ENCODE data around the gene C18orf63. TPM values are rescaled to one million over a fixed set of nuclear protein-coding genes. Genes with fewer than 3 reads are reported as not detected.
A peak's percentile ranks its signal among the peaks of the same experiment; 100 is the strongest.

Gene C18orf63
- total RNA-seq, 1 experiment from 2014 or later, result not detected

DNA sequence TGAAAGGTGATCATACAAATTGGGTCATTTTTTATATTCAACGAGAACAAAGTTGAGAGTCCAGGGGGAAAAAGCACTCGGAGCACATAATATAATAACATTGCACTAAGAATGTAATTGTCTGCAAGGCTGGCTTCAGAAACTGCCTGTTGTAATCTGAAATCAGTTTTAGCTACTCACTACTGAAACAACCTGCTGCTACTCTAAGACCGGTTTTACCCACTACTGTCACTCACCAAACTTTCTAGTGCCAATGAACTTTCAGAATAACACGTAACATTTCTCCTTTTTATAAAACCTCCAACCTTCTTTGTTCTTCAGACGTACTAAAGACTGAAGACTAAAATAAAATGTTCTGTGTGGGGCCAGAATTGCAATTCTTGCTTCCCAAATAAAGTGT lies 12.3 kb upstream of the C18orf63 start:
- ATAC-seq (no peak), DNase-seq (no peak)
- Histone ChIP-seq H3K27ac (ENCODE audit: low read length) (no peak overlapping the region), H3K4me3 (ENCODE audit: low read length) (no peak overlapping the region), H3K9ac (ENCODE audit: low read length) (no peak overlapping the region), H3K9me3 (ENCODE audit: low read length) (no peaks in the 10 kb centered on the region), H2AFZ (ENCODE audit: low read length) (no peak overlapping the region), H3K4me2 (ENCODE audit: low read length) (0 out of 2 replicates have a peak overlapping the region, but pooled peaks have one; percentile 42), H3K36me3 (ENCODE audit: low read depth, low read length) (no peaks in the 10 kb centered on the region), H3K27me3 (ENCODE audit: low read length) (no peaks in the 10 kb centered on the region), H3K9me2 (replicated peaks; ENCODE audit: low read length) (no peaks in the 10 kb centered on the region), H3K79me2 (ENCODE audit: low read length) (no peaks in the 10 kb centered on the region), H4K20me1 (ENCODE audit: low read length) (no peaks in the 10 kb centered on the region), H3F3A (ENCODE audit: low read length, unreplicated experiment) (no peaks in the 10 kb centered on the region), H3K4me1 (ENCODE audit: insufficient read depth, low read length) (peaks cover 32% of the 10 kb centered on the region)
- intact Hi-C loops (cut with micrococcal nuclease), result no loop called here
- TF ChIP-seq, protein P1, sequence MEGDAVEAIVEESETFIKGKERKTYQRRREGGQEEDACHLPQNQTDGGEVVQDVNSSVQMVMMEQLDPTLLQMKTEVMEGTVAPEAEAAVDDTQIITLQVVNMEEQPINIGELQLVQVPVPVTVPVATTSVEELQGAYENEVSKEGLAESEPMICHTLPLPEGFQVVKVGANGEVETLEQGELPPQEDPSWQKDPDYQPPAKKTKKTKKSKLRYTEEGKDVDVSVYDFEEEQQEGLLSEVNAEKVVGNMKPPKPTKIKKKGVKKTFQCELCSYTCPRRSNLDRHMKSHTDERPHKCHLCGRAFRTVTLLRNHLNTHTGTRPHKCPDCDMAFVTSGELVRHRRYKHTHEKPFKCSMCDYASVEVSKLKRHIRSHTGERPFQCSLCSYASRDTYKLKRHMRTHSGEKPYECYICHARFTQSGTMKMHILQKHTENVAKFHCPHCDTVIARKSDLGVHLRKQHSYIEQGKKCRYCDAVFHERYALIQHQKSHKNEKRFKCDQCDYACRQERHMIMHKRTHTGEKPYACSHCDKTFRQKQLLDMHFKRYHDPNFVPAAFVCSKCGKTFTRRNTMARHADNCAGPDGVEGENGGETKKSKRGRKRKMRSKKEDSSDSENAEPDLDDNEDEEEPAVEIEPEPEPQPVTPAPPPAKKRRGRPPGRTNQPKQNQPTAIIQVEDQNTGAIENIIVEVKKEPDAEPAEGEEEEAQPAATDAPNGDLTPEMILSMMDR (conservative IDR thresholded peaks at IDR 0.05; ENCODE audit: low read depth, low read length), result no peak
- TF ChIP-seq EZH2 (IDR thresholded peaks at IDR 0.05; ENCODE audit: low read length, unreplicated experiment), result no peak
- no peak for TF ChIP-seq EZH2phosphoT487 (IDR thresholded peaks at IDR 0.05; ENCODE audit: borderline replicate concordance, low read length)
- POLR2A ChIA-PET (ENCODE audit: unreplicated experiment), result no interaction called here
- BruUV-seq (replicated peaks), result no TSS peak
- CTCF ChIA-PET, result no interaction called here

GRCh38 chr18:74303936-74304335 lies 11.7 kb upstream of the C18orf63 start:
- ATAC-seq, result peak; percentile 84
- ChIA-PET POLR2A (ENCODE audit: unreplicated experiment) (no interaction called here), CTCF (no interaction called here)
- Histone ChIP-seq H3K4me1 (ENCODE audit: insufficient read depth, low read length) (peaks cover 32% of the 10 kb centered on the region), H3K27me3 (ENCODE audit: low read length) (no peaks in the 10 kb centered on the region), H2AFZ (ENCODE audit: low read length) (no peak overlapping the region), H3K9me3 (ENCODE audit: low read length) (no peaks in the 10 kb centered on the region), H4K20me1 (ENCODE audit: low read length) (no peaks in the 10 kb centered on the region), H3K36me3 (ENCODE audit: low read depth, low read length) (no peaks in the 10 kb centered on the region), H3K9me2 (replicated peaks; ENCODE audit: low read length) (no peaks in the 10 kb centered on the region), H3K79me2 (ENCODE audit: low read length) (no peaks in the 10 kb centered on the region), H3K9ac (ENCODE audit: low read length) (no peak overlapping the region), H3F3A (ENCODE audit: low read length, unreplicated experiment) (no peaks in the 10 kb centered on the region), H3K4me2 (ENCODE audit: low read length) (peak overlapping the region; percentile 42), H3K27ac (ENCODE audit: low read length) (no peak overlapping the region), H3K4me3 (ENCODE audit: low read length) (no peak overlapping the region)
- TF ChIP-seq, protein P1 (conservative IDR thresholded peaks at IDR 0.05; ENCODE audit: low read depth, low read length), result no peak
- TF ChIP-seq EZH2 (IDR thresholded peaks at IDR 0.05; ENCODE audit: low read length, unreplicated experiment) (no peak), EZH2phosphoT487 (IDR thresholded peaks at IDR 0.05; ENCODE audit: borderline replicate concordance, low read length) (no peak)
- no TSS peak for BruUV-seq (replicated peaks)
- intact Hi-C loops (cut with micrococcal nuclease), result no loop called here
- DNase-seq, result peak; percentile 81

- POLR2A ChIA-PET (ENCODE audit: unreplicated experiment), result interaction anchor here (0.7 kb wide), 1 partner anchor 20 kb away, joined by 7 read pairs; no protein-coding TSS in a partner anchor
- no peak overlapping the region for H3K27ac ChIP-seq (ENCODE audit: low read length)
Measured at GRCh38 chr18:74310411-74310810, 5.2 kb upstream of the C18orf63 start.

More at GRCh38 chr18:74310411-74310810, 5.2 kb upstream of the C18orf63 start:
- H3K36me3 ChIP-seq (ENCODE audit: low read depth, low read length), result no peaks in the 10 kb centered on the region
- DNase-seq, result peak; percentile 69
- 0 out of 2 replicates have a peak, but pooled peaks cover 10% of the 10 kb centered on the region for H3K9me3 ChIP-seq (ENCODE audit: low read length)
- CTCF ChIA-PET, result no interaction called here
- no peaks in the 10 kb centered on the region; the same call in 1 of the 2 replicates for H3K4me1 ChIP-seq (ENCODE audit: insufficient read depth, low read length)
- H3K27me3 ChIP-seq (ENCODE audit: low read length), result no peaks in the 10 kb centered on the region
- intact Hi-C loops (cut with micrococcal nuclease), result loop anchor here (1.0 kb wide), 2 partner anchors 21 to 32 kb away; no protein-coding TSS in a partner anchor
- no peak for TF ChIP-seq EZH2 (IDR thresholded peaks at IDR 0.05; ENCODE audit: low read length, unreplicated experiment)
- TF ChIP-seq, protein P1 (conservative IDR thresholded peaks at IDR 0.05; ENCODE audit: low read depth, low read length), result peak; percentile 64
- no peaks in the 10 kb centered on the region for H3K9me2 ChIP-seq (replicated peaks; ENCODE audit: low read length)
- H3F3A ChIP-seq (ENCODE audit: low read length, unreplicated experiment), result no peaks in the 10 kb centered on the region
- H3K4me3 ChIP-seq (ENCODE audit: low read length), result no peak overlapping the region
- peak; percentile 100 for ATAC-seq
- no peaks in the 10 kb centered on the region for H3K79me2 ChIP-seq (ENCODE audit: low read length)
- H3K4me2 ChIP-seq (ENCODE audit: low read length), result peak overlapping the region; percentile 30; the same call in 1 of the 2 replicates
- BruUV-seq (replicated peaks), result no TSS peak
- H4K20me1 ChIP-seq (ENCODE audit: low read length), result no peaks in the 10 kb centered on the region
- no peak overlapping the region for H3K9ac ChIP-seq (ENCODE audit: low read length)
- peak overlapping the region; percentile 71 for H2AFZ ChIP-seq (ENCODE audit: low read length)

All from PC-3 (cell line).